Liver (tissue), 9 donors: ENCODE results near the gene NXPE2. TPM values are rescaled to one million over a fixed set of nuclear protein-coding genes. Genes with fewer than 3 reads are reported as not detected.

Experiments
- DNase-seq: peaks from one replicate; pipeline ENCODE4 v3.0.0-alpha.2; 2017; ENCODE audit warnings: low spot score
- H3K27ac ChIP-seq, 2 donors: one replicate each; pipeline ENCODE4 v1.7.0; 2013; ENCODE audit warnings: inconsistent platforms in 2 of 2, low read length in 2 of 2, control low read depth in 1 of 2, low read depth in 1 of 2, mild to moderate bottlenecking in 1 of 2
- H3K27me3 ChIP-seq, 4 donors: one replicate each; pipeline versions ENCODE4 v1.6.1 to v1.7.0; 2013; ENCODE audit warnings: low read length in 3 of 4, inconsistent platforms in 1 of 4, mild to moderate bottlenecking in 1 of 4, moderate library complexity in 1 of 4; ENCODE audit not compliant: control insufficient read depth in 4 of 4, insufficient read depth in 4 of 4
- H3K36me3 ChIP-seq, 4 donors: one replicate each; pipeline versions ENCODE4 v1.6.1 to v1.7.0; 2013; ENCODE audit warnings: low read length in 3 of 4, mild to moderate bottlenecking in 3 of 4, low read depth in 1 of 4, moderate library complexity in 1 of 4; ENCODE audit not compliant: control insufficient read depth in 4 of 4, insufficient read depth in 3 of 4
- H3K4me1 ChIP-seq, 4 donors: one replicate each; pipeline versions ENCODE4 v1.6.1 to v1.7.0; 2013; ENCODE audit warnings: low read length in 3 of 4, mild to moderate bottlenecking in 3 of 4, moderate library complexity in 1 of 4; ENCODE audit not compliant: control insufficient read depth in 4 of 4, insufficient read depth in 4 of 4
- H3K4me3 ChIP-seq, 3 donors: one replicate each; pipeline versions ENCODE4 v1.6.1 to v1.7.0; 2013; ENCODE audit warnings: low read length in 3 of 3, control low read depth in 1 of 3, low read depth in 1 of 3, mild to moderate bottlenecking in 1 of 3
- H3K9ac ChIP-seq, 2 donors: one replicate each; pipeline ENCODE4 v1.7.0; 2013; ENCODE audit warnings: low read length in 2 of 2, mild to moderate bottlenecking in 2 of 2, moderate library complexity in 2 of 2, control low read depth in 1 of 2, low read depth in 1 of 2
- H3K9me3 ChIP-seq, 4 donors: one replicate each; pipeline versions ENCODE4 v1.6.1 to v1.7.0; 2013; ENCODE audit warnings: low read length in 3 of 4; ENCODE audit not compliant: control insufficient read depth in 4 of 4
- ATF3 ChIP-seq: IDR thresholded peaks from 2 replicates; pipeline ENCODE4 v1.6.1; 2016; ENCODE audit warnings: antibody characterized with exemption
- EGR1 ChIP-seq, 2 donors: IDR thresholded peaks; 2 replicates each; pipeline ENCODE4 v1.6.1; 2016 to 2018; ENCODE audit warnings: antibody characterized with exemption in 2 of 2, low read depth in 2 of 2
- FOXA1 ChIP-seq: IDR thresholded peaks from 2 replicates; pipeline ENCODE4 v1.6.1; 2016; ENCODE audit warnings: antibody characterized with exemption
- GABPA ChIP-seq, 2 donors: IDR thresholded peaks in 1 of 2; conservative IDR thresholded peaks in 1 of 2; 2 replicates each; pipeline ENCODE4 v1.6.1; 2016; ENCODE audit warnings: antibody characterized with exemption in 2 of 2, mild to moderate bottlenecking in 1 of 2, moderate library complexity in 1 of 2
- HNF4A ChIP-seq, 2 donors: conservative IDR thresholded peaks; 2 replicates each; pipeline ENCODE4 v1.6.1; 2016; ENCODE audit warnings: antibody characterized with exemption in 2 of 2, mild to moderate bottlenecking in 2 of 2
- HNF4G ChIP-seq: IDR thresholded peaks from 2 replicates; pipeline ENCODE4 v1.6.1; 2016; ENCODE audit warnings: antibody characterized with exemption
- JUND ChIP-seq, 2 donors: IDR thresholded peaks; 2 replicates each; pipeline ENCODE4 v1.6.1; 2016; ENCODE audit warnings: antibody characterized with exemption in 2 of 2
- RAD21 ChIP-seq, 2 donors: IDR thresholded peaks; 2 replicates each; pipeline ENCODE4 v1.6.1; 2016; ENCODE audit warnings: antibody characterized with exemption in 2 of 2, mild to moderate bottlenecking in 2 of 2
- REST ChIP-seq: IDR thresholded peaks from 2 replicates; pipeline ENCODE4 v1.6.1; 2016; ENCODE audit warnings: antibody characterized with exemption, mild to moderate bottlenecking
- RXRA ChIP-seq, 2 donors: IDR thresholded peaks; 2 replicates each; pipeline ENCODE4 v1.6.1; 2017 to 2018; ENCODE audit warnings: antibody characterized with exemption in 2 of 2, mild to moderate bottlenecking in 1 of 2
- SP1 ChIP-seq: IDR thresholded peaks from 2 replicates; pipeline ENCODE4 v1.6.1; 2018; ENCODE audit warnings: antibody characterized with exemption, mild to moderate bottlenecking
- WGBS: extraction: QIAGEN DNeasy Blood & Tissue Kit; methylation state at CpG from one replicate; pipeline ENCODE4 v1.1.7; 2013; 5-methylcytosine and 5-hydroxymethylcytosine counted together
- polyA plus RNA-seq, 2 donors: library from polyadenylated mRNA; stranded (reverse) in 1 of 2; unstranded in 1 of 2; fragments of 200-250 nt in 1 of 2; fragments of >200 nt in 1 of 2; fragmentation: Nextera tagmentation in 1 of 2; extraction: Ambion mirVana in 1 of 2; gene quantifications; one replicate each; pipeline versions ENCODE4 v1.2.1 to v1.2.3, GENCODE V29; 2013 to 2015
- total RNA-seq, 2 donors: library from RNA; depleted of rRNA; stranded (reverse); fragments of >200 nt; gene quantifications; one replicate each; pipeline ENCODE4 v1.2.3, GENCODE V29; 2014
- TF ChIP-seq, protein P1 (sequence below): IDR thresholded peaks from 2 replicates; pipeline ENCODE4 v1.6.1; 2016; ENCODE audit warnings: antibody characterized with exemption
- TF ChIP-seq, protein P2 (sequence below): IDR thresholded peaks from 2 replicates; pipeline ENCODE4 v1.6.1; 2016; ENCODE audit warnings: antibody characterized with exemption
- donor health status: healthy.
- donor health status: healthy.
- donor health status: healthy.
- donor health status: healthy.
- donor health status: healthy.

The NXPE2 gene
- total and polyA plus RNA-seq, 4 donors = 0.05 TPM; not detected in 3

- WGBS = 58% methylated on average over 4 of the region's 4 CpGs
Observed at GRCh38 chr11:114679505-114679904, 1.2 kb downstream of the NXPE2 start.

GRCh38 chr11:114683007-114683406, 4.7 kb downstream of the NXPE2 start:
- Histone ChIP-seq H3K27ac (no peak overlapping the region), H3K27me3 (no peaks in the 10 kb centered on the region), H3K9ac (no peak overlapping the region), H3K4me3 (no peak overlapping the region), H3K36me3 (no peaks in the 10 kb centered on the region), H3K4me1 (no peaks in the 10 kb centered on the region), H3K9me3 (no peaks in the 10 kb centered on the region)
- no peak for DNase-seq
- no peak for TF ChIP-seq EGR1 (IDR thresholded peaks at IDR 0.05; ENCODE audit: low read depth in 2 of 2)
- no peak for TF ChIP-seq ATF3
- TF ChIP-seq RXRA (IDR thresholded peaks at IDR 0.05) = no peak
- TF ChIP-seq, protein P1, sequence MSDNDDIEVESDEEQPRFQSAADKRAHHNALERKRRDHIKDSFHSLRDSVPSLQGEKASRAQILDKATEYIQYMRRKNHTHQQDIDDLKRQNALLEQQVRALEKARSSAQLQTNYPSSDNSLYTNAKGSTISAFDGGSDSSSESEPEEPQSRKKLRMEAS = no peak
- no peak for TF ChIP-seq FOXA1
- TF ChIP-seq, protein P2, sequence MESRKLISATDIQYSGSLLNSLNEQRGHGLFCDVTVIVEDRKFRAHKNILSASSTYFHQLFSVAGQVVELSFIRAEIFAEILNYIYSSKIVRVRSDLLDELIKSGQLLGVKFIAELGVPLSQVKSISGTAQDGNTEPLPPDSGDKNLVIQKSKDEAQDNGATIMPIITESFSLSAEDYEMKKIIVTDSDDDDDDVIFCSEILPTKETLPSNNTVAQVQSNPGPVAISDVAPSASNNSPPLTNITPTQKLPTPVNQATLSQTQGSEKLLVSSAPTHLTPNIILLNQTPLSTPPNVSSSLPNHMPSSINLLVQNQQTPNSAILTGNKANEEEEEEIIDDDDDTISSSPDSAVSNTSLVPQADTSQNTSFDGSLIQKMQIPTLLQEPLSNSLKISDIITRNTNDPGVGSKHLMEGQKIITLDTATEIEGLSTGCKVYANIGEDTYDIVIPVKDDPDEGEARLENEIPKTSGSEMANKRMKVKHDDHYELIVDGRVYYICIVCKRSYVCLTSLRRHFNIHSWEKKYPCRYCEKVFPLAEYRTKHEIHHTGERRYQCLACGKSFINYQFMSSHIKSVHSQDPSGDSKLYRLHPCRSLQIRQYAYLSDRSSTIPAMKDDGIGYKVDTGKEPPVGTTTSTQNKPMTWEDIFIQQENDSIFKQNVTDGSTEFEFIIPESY = no peak
- WGBS = 91% methylated on average over 1 of the region's 1 CpG

More at GRCh38 chr11:114679505-114679904, 1.2 kb downstream of the NXPE2 start:
- no peaks in the 10 kb centered on the region for H3K9me3 ChIP-seq
- H3K27ac ChIP-seq = no peak overlapping the region
- H3K9ac ChIP-seq = no peak overlapping the region
- H3K36me3 ChIP-seq = no peaks in the 10 kb centered on the region
- no peaks in the 10 kb centered on the region for H3K4me1 ChIP-seq
- TF ChIP-seq, protein P1 = no peak
- TF ChIP-seq, protein P2 = no peak
- no peak for TF ChIP-seq EGR1 (IDR thresholded peaks at IDR 0.05; ENCODE audit: low read depth in 2 of 2)
- TF ChIP-seq HNF4A (conservative IDR thresholded peaks at IDR 0.05) = no peak
- no peak for TF ChIP-seq GABPA (IDR thresholded peaks at IDR 0.05 in 1 of 2, conservative IDR thresholded peaks at IDR 0.05 in 1 of 2)
- no peak for TF ChIP-seq HNF4G
- no peak for TF ChIP-seq SP1
- TF ChIP-seq RAD21 (IDR thresholded peaks at IDR 0.05) = no peak
- no peak for TF ChIP-seq REST
- no peak for TF ChIP-seq JUND (IDR thresholded peaks at IDR 0.05)
- peaks cover 0 to 2% (median 0%) of the 10 kb centered on the region in 4 donors for H3K27me3 ChIP-seq
- no peak for DNase-seq
- H3K4me3 ChIP-seq = no peak overlapping the region
